ENCODE measurements around the gene ICAM3.

GRCh38 chr19:10356431-10356830 lies 17.0 kb upstream of the ICAM3 start:
- TF ChIP-seq CTCF (conservative IDR thresholded peaks at IDR 0.05; ENCODE audit: low read depth, low read length) (no peak), EZH2phosphoT487 (IDR thresholded peaks at IDR 0.05; ENCODE audit: borderline replicate concordance, low read length) (no peak)

Data from PC-3 (cell line).